IMR-90 (cell line): ENCODE measurements around the gene NINJ2. TPM values are rescaled to one million over a fixed set of nuclear protein-coding genes. Genes with fewer than 3 reads are reported as not detected.

ENCODE experiments used
- ATAC-seq: fragments of 200-7000 bp; cut with Tn5 transposase; 2 replicates; pipeline ENCODE4 v1.9.1; 2020; ENCODE audit warnings: low read depth, mild to moderate bottlenecking, moderate library complexity
- BruUV-seq: library from RNA; stranded (reverse); fragments of 400-500 nt; replicated peaks from 2 replicates; lab custom pipeline; 2021; lab: Mats Ljungman, UMichigan
- CTCF ChIA-PET: fragments of 300-600 bp; formaldehyde crosslinking; extraction: SDS; loops from one replicate; lab custom pipeline; 2021; ENCODE audit warnings: antibody characterized with exemption; lab: Yijun Ruan, JAX
- POLR2A ChIA-PET: fragments of 300-600 bp; sonication (Branson Sonifier 250); formaldehyde crosslinking; loops from one replicate; lab custom pipeline; 2022; ENCODE audit warnings: antibody characterized with exemption; ENCODE audit not compliant: unreplicated experiment; lab: Charles Lee
- DNase-seq: peaks from one replicate; pipeline ENCODE4 v3.0.0; 2013
- H2AFZ ChIP-seq: replicated peaks from 2 replicates; pipeline ENCODE3; 2013; ENCODE audit warnings: low read length, mild to moderate bottlenecking; ENCODE audit not compliant: poor library complexity
- H2AK5ac ChIP-seq: 2 replicates; pipeline ENCODE4 v1.6.1; 2013; ENCODE audit warnings: low read depth, low read length, inconsistent platforms
- H2AK9ac ChIP-seq: replicated peaks from 2 replicates; pipeline ENCODE3; 2013; ENCODE audit warnings: mild to moderate bottlenecking, low read depth, low read length, moderate library complexity; ENCODE audit not compliant: poor library complexity
- H2BK120ac ChIP-seq: 2 replicates; pipeline ENCODE4 v1.6.1; 2013; ENCODE audit warnings: low read depth, low read length, inconsistent platforms
- H2BK15ac ChIP-seq: 3 replicates; pipeline ENCODE4 v1.6.1; 2013; ENCODE audit warnings: low read depth, low read length, inconsistent platforms
- H2BK20ac ChIP-seq: 2 replicates; pipeline ENCODE4 v1.6.1; 2013; ENCODE audit warnings: low read depth, mild to moderate bottlenecking, inconsistent platforms, low read length, moderate library complexity
- H2BK5ac ChIP-seq: 2 replicates; pipeline ENCODE4 v1.6.1; 2013; ENCODE audit warnings: mild to moderate bottlenecking, low read depth, low read length, inconsistent platforms; ENCODE audit not compliant: poor library complexity, severe bottlenecking
- H3K14ac ChIP-seq: replicated peaks from 2 replicates; pipeline ENCODE4 v1.6.1; 2013; ENCODE audit warnings: low read depth, low read length, inconsistent platforms
- H3K18ac ChIP-seq: 2 replicates; pipeline ENCODE4 v1.6.1; 2013; ENCODE audit warnings: low read depth, low read length, control low read depth
- H3K23ac ChIP-seq: 2 replicates; pipeline ENCODE4 v1.6.1; 2013; ENCODE audit warnings: low read depth, low read length, inconsistent platforms
- H3K27ac ChIP-seq: 2 replicates; pipeline ENCODE4 v1.5.1; 2013; ENCODE audit warnings: mild to moderate bottlenecking, control low read depth, low read length; ENCODE audit not compliant: insufficient read depth
- H3K27me3 ChIP-seq: 2 replicates; pipeline ENCODE4 v1.6.1; 2013; ENCODE audit warnings: low read length; ENCODE audit not compliant: control insufficient read depth, insufficient read depth
- H3K36me3 ChIP-seq: 2 replicates; pipeline ENCODE4 v1.6.1; 2013; ENCODE audit warnings: low read length, mixed read lengths; ENCODE audit not compliant: control insufficient read depth, insufficient read depth
- H3K4ac ChIP-seq: 2 replicates; pipeline ENCODE4 v1.6.1; 2013; ENCODE audit warnings: low read depth, low read length, inconsistent platforms
- H3K4me1 ChIP-seq: 2 replicates; pipeline ENCODE4 v1.6.1; 2013; ENCODE audit warnings: low read length, mixed read lengths; ENCODE audit not compliant: control insufficient read depth, insufficient read depth
- H3K4me2 ChIP-seq: 2 replicates; pipeline ENCODE4 v1.6.1; 2013; ENCODE audit warnings: low read depth, mild to moderate bottlenecking, control low read depth, low read length, moderate library complexity
- H3K4me3 ChIP-seq: 2 replicates; pipeline ENCODE4 v1.5.1; 2013; ENCODE audit warnings: low read depth, mild to moderate bottlenecking, control low read depth, low read length, moderate library complexity; ENCODE audit not compliant: insufficient read depth
- H3K56ac ChIP-seq: 2 replicates; pipeline ENCODE4 v1.6.1; 2013; ENCODE audit warnings: low read length, inconsistent platforms; ENCODE audit not compliant: insufficient read depth; ENCODE audit errors: extremely low read depth
- H3K79me1 ChIP-seq, 2 experiments: 2 replicates each; pipeline ENCODE4 v1.6.1; 2013; ENCODE audit warnings: low read length in 2 of 2, inconsistent platforms in 1 of 2, low read depth in 1 of 2
- H3K9ac ChIP-seq: 2 replicates; pipeline ENCODE4 v1.6.1; 2013; ENCODE audit warnings: low read depth, low read length, control low read depth
- H3K9me1 ChIP-seq: 2 replicates; pipeline ENCODE4 v1.6.1; 2013; ENCODE audit warnings: low read length, inconsistent platforms; ENCODE audit not compliant: insufficient read depth
- H3K9me3 ChIP-seq: 2 replicates; pipeline ENCODE4 v1.6.1; 2013; ENCODE audit warnings: low read length; ENCODE audit not compliant: control insufficient read depth, insufficient read depth
- H4K20me1 ChIP-seq: 2 replicates; pipeline ENCODE4 v1.6.1; 2013; ENCODE audit warnings: low read length, inconsistent platforms; ENCODE audit not compliant: insufficient read depth
- H4K5ac ChIP-seq: 2 replicates; pipeline ENCODE4 v1.6.1; 2013; ENCODE audit warnings: mild to moderate bottlenecking, low read depth, low read length, control low read depth
- H4K8ac ChIP-seq, 2 experiments: 2 replicates each; pipeline ENCODE4 v1.6.1; 2013; ENCODE audit warnings: low read depth in 2 of 2, low read length in 2 of 2, control low read depth in 1 of 2, inconsistent platforms in 1 of 2
- H4K91ac ChIP-seq: 2 replicates; pipeline ENCODE4 v1.6.1; 2013; ENCODE audit warnings: low read depth, low read length, inconsistent platforms; ENCODE audit not compliant: insufficient read depth
- BHLHE40 ChIP-seq: fragments of 150-350 bp; IDR thresholded peaks from 2 replicates; pipeline ENCODE4 v1.6.1; 2016; ENCODE audit warnings: mild to moderate bottlenecking, low read depth, low read length
- CEBPB ChIP-seq: IDR thresholded peaks from 2 replicates; pipeline ENCODE4 v1.6.1; 2012; ENCODE audit warnings: low read depth, low read length, improper control_type of control experiment
- CHD1 ChIP-seq: IDR thresholded peaks from 2 replicates; pipeline ENCODE4 v1.6.1; 2012; ENCODE audit warnings: low read depth, low read length, improper control_type of control experiment
- ELK1 ChIP-seq: fragments of 150-350 bp; IDR thresholded peaks from 2 replicates; pipeline ENCODE4 v1.6.1; 2016; ENCODE audit warnings: low read depth, mild to moderate bottlenecking, low read length, moderate library complexity, borderline replicate concordance
- FOS ChIP-seq: fragments of 150-350 bp; IDR thresholded peaks from 2 replicates; pipeline ENCODE4 v1.6.1; 2016; ENCODE audit warnings: low read depth, low read length
- MAFK ChIP-seq: IDR thresholded peaks from 2 replicates; pipeline ENCODE4 v1.6.1; 2012; ENCODE audit warnings: low read depth, low read length, improper control_type of control experiment
- MAZ ChIP-seq: IDR thresholded peaks from 2 replicates; pipeline ENCODE4 v1.6.1; 2012; ENCODE audit warnings: low read depth, mild to moderate bottlenecking, low read length, improper control_type of control experiment, moderate library complexity, borderline replicate concordance
- NFE2L2 ChIP-seq: fragments of 150-350 bp; IDR thresholded peaks from 2 replicates; pipeline ENCODE4 v1.6.1; 2016; ENCODE audit warnings: low read depth, mild to moderate bottlenecking, low read length
- POLR2A ChIP-seq: IDR thresholded peaks from 2 replicates; pipeline ENCODE4 v1.6.1; 2012; ENCODE audit warnings: mild to moderate bottlenecking, low read depth, low read length
- RAD21 ChIP-seq: IDR thresholded peaks from 2 replicates; pipeline ENCODE4 v1.6.1; 2012; ENCODE audit warnings: low read length, improper control_type of control experiment
- RCOR1 ChIP-seq: IDR thresholded peaks from 2 replicates; pipeline ENCODE4 v1.6.1; 2012; ENCODE audit warnings: mild to moderate bottlenecking, low read length, improper control_type of control experiment; ENCODE audit not compliant: insufficient replicate concordance
- RFX5 ChIP-seq: IDR thresholded peaks from 2 replicates; pipeline ENCODE4 v1.8.0; 2012; ENCODE audit warnings: low read depth, mild to moderate bottlenecking, low read length, moderate library complexity
- WGBS, 2 experiments: methylation state at CpG; one replicate each; pipeline versions ENCODE4 v1.1.5 to v1.1.7; 2013; ENCODE audit warnings: missing lambda C conversion rate in 2 of 2; ENCODE audit not compliant: insufficient read length in 1 of 2; ENCODE audit errors: extremely low coverage in 2 of 2; 5-methylcytosine and 5-hydroxymethylcytosine counted together
- dilution Hi-C: fragments of 300-500 bp; cut with HindIII; formaldehyde crosslinking; loops from one replicate; pipeline ENCODE4 v1.14.3; 2018; ENCODE audit warnings: low sequenced_read_pairs; ENCODE audit not compliant: unreplicated experiment
- in situ Hi-C: fragments of 300-500 bp; cut with MboI; formaldehyde crosslinking; loops from 3 replicates; pipeline ENCODE4 v1.14.3; 2019; ENCODE audit warnings: low sequenced_read_pairs, inconsistent platforms, mixed read lengths
- intact Hi-C: fragments of 100-400 bp; cut with micrococcal nuclease; formaldehyde crosslinking; loops from 2 replicates; pipeline ENCODE4 v1.10.0; 2022
- polyA plus RNA-seq, 3 experiments: library from polyadenylated mRNA; depleted of rRNA; stranded (reverse); fragments of >200 nt; gene quantifications; 2 replicates each; pipeline ENCODE4 v1.2.3, GENCODE V29; 2012; ENCODE audit warnings: low replicate concordance in 1 of 3
- total RNA-seq: library from RNA; depleted of rRNA; stranded (reverse); fragments of >200 nt; gene quantifications from 2 replicates; pipeline ENCODE4 v1.2.3, GENCODE V29; 2012
- TF ChIP-seq, protein P1 (sequence below): conservative IDR thresholded peaks from 2 replicates; pipeline ENCODE4 v1.5.1; 2012; ENCODE audit warnings: mild to moderate bottlenecking, low read depth, low read length, improper control_type of control experiment
- TF ChIP-seq, protein P2 (sequence below): fragments of 150-350 bp; IDR thresholded peaks from 2 replicates; pipeline ENCODE4 v1.6.1; 2017; ENCODE audit warnings: mild to moderate bottlenecking, antibody characterized with exemption, low read length, low read depth

The NINJ2 gene
- total and polyA plus RNA-seq, 2 of the 4 experiments (the other 2 are of a cell fraction): not detected

DNA sequence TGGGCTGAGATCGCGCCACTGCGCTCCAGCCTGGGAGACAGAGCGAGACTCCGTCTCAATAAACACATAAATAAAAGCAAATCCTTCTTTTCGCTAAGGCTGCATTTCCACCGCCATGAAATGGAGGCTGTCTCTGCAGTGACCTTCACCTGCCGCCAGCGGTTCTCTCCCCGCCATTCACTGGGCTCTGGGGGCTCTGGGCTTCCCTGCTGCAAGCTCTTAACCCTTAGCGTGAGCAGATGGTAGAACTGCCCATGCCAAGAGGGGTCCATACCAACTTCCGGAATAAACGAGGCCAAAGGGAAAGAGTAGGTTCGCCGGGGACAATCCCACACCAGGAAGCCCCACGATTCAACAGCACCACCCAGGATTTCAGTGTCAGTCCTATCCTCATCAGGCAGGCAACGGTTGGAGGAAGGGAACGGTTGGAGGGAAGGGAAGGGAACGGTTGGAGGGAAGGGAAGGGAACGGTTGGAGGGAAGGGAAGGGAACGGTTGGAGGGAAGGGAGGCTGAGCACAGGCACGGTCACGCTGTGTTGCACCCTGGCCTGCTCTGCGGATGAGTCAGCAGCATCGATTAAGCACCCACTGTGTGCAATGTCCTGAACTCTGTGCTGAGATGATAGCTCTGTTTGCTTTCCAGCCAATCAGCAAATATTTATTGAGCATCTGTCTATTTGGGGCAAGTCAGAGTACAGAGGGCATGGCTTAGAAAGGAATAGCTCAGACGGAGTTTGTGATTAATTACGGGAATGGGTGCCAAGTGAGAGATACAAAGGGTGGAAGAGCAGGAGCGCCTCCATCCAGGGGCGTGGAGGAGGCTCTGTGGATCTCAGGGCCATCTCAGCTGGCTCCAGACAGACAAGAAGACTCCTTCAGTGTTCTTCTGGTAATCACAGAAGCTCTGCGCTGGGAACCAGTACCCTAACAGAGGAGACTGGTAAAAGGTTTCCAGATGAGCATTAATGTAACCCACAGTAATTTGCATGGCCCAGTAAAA, 77.9 kb downstream of the NINJ2 start:
- Histone ChIP-seq H4K20me1 (no peaks in the 10 kb centered on the region), H4K91ac (no peak overlapping the region), H3K4me3 (no peak overlapping the region), H3K4ac (no peak overlapping the region), H4K5ac (no peak overlapping the region), H3K23ac (no peak overlapping the region), H2BK15ac (no peak overlapping the region), H3K9me1 (0 out of 2 replicates have a peak, but pooled peaks cover 3% of the 10 kb centered on the region), H2BK5ac (no peak overlapping the region), H3K56ac (no peak overlapping the region), H2AK9ac (no peak overlapping the region), H2AFZ (no peak overlapping the region), H2BK120ac (no peak overlapping the region), H3K14ac (no peak overlapping the region), H3K36me3 (no peaks in the 10 kb centered on the region), H2AK5ac (no peak overlapping the region), H3K27me3 (peaks cover 31% of the 10 kb centered on the region), H3K79me1 (no peaks in the 10 kb centered on the region), H4K8ac (no peak overlapping the region), H3K4me1 (no peaks in the 10 kb centered on the region), H2BK20ac (no peak overlapping the region), H3K4me2 (no peak overlapping the region), H3K18ac (no peak overlapping the region), H3K9ac (no peak overlapping the region), H3K9me3 (peaks cover 5% of the 10 kb centered on the region; the same call in 1 of the 2 replicates), H3K27ac (no peak overlapping the region)
- 76% methylated on average over 7 of the region's 30 CpGs; no CpG with 5 or more reads in 1 of the 2 experiments for WGBS, 2 experiments
- in situ Hi-C loops (no loop called here), intact Hi-C loops (no loop called here), dilution Hi-C loops (no loop called here)
- ATAC-seq (no peak), DNase-seq (no peak)
- no peak for TF ChIP-seq POLR2A
- no peak for TF ChIP-seq CEBPB
- TF ChIP-seq CHD1: no peak
- TF ChIP-seq, protein P1, sequence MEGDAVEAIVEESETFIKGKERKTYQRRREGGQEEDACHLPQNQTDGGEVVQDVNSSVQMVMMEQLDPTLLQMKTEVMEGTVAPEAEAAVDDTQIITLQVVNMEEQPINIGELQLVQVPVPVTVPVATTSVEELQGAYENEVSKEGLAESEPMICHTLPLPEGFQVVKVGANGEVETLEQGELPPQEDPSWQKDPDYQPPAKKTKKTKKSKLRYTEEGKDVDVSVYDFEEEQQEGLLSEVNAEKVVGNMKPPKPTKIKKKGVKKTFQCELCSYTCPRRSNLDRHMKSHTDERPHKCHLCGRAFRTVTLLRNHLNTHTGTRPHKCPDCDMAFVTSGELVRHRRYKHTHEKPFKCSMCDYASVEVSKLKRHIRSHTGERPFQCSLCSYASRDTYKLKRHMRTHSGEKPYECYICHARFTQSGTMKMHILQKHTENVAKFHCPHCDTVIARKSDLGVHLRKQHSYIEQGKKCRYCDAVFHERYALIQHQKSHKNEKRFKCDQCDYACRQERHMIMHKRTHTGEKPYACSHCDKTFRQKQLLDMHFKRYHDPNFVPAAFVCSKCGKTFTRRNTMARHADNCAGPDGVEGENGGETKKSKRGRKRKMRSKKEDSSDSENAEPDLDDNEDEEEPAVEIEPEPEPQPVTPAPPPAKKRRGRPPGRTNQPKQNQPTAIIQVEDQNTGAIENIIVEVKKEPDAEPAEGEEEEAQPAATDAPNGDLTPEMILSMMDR: no peak
- TF ChIP-seq FOS: no peak
- no peak for TF ChIP-seq ELK1
- TF ChIP-seq NFE2L2: no peak
- TF ChIP-seq RAD21: no peak
- no peak for TF ChIP-seq BHLHE40
- TF ChIP-seq MAFK: no peak
- TF ChIP-seq, protein P2, sequence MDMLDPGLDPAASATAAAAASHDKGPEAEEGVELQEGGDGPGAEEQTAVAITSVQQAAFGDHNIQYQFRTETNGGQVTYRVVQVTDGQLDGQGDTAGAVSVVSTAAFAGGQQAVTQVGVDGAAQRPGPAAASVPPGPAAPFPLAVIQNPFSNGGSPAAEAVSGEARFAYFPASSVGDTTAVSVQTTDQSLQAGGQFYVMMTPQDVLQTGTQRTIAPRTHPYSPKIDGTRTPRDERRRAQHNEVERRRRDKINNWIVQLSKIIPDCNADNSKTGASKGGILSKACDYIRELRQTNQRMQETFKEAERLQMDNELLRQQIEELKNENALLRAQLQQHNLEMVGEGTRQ: no peak
- no peak for TF ChIP-seq RCOR1
- no peak for TF ChIP-seq MAZ
- no peak for TF ChIP-seq RFX5
- ChIA-PET CTCF (no interaction called here), POLR2A (no interaction called here)
- BruUV-seq: no TSS peak
